Eye (tissue), 1 donor: ENCODE data around the gene NUDCD3.
"Not testable (repeated sequence)": the region's sequence is repeated elsewhere in the genome, so short reads cannot be mapped to it uniquely, and the experiment has no call there.

Source experiments
- DNase-seq: peaks from one replicate; pipeline ENCODE4 v3.0.0-alpha.2; 2015

Gene NUDCD3

GRCh38 chr7:44445986-44446671 lies 44.3 kb downstream of the NUDCD3 start:
- DNase-seq = no peak

GRCh38 chr7:44441079-44441478 lies 49.4 kb downstream of the NUDCD3 start:
- DNase-seq = no peak

- DNase-seq = no peak
These were observed 49.8 kb downstream of the NUDCD3 start for GRCh38 chr7:44440577-44441078.

- no peak for DNase-seq
These were observed 50.5 kb downstream of the NUDCD3 start for GRCh38 chr7:44439926-44440325.

GRCh38 chr7:44438816-44439215 lies 51.6 kb downstream of the NUDCD3 start:
- DNase-seq = no peak

- DNase-seq = no peak
These were observed 56.3 kb downstream of the NUDCD3 start for GRCh38 chr7:44434201-44434600.

- DNase-seq = no peak
These were observed 57.0 kb downstream of the NUDCD3 start for GRCh38 chr7:44433255-44434022.

GRCh38 chr7:44432381-44432977 lies 58.0 kb downstream of the NUDCD3 start:
- DNase-seq = no peak

- no peak for DNase-seq
These were observed 59.3 kb downstream of the NUDCD3 start for GRCh38 chr7:44431091-44431608.

GRCh38 chr7:44430054-44430453 lies 60.4 kb downstream of the NUDCD3 start:
- no peak for DNase-seq

GRCh38 chr7:44424762-44425161 lies 65.7 kb downstream of the NUDCD3 start:
- DNase-seq = not testable (repeated sequence)

GRCh38 chr7:44416941-44417340 lies 73.5 kb downstream of the NUDCD3 start:
- no peak for DNase-seq

GRCh38 chr7:44415510-44415909 lies 74.9 kb downstream of the NUDCD3 start:
- DNase-seq = no peak

GRCh38 chr7:44415047-44415446 lies 75.4 kb downstream of the NUDCD3 start:
- DNase-seq = no peak

- DNase-seq = no peak
These were observed 79.2 kb downstream of the NUDCD3 start for GRCh38 chr7:44411306-44411705.

GRCh38 chr7:44408596-44408995 lies 81.9 kb downstream of the NUDCD3 start:
- DNase-seq = no peak

GRCh38 chr7:44403775-44404174 lies 86.7 kb downstream of the NUDCD3 start:
- no peak for DNase-seq

GRCh38 chr7:44403176-44403759 lies 87.2 kb downstream of the NUDCD3 start:
- DNase-seq = no peak

- no peak for DNase-seq
These were observed 87.9 kb downstream of the NUDCD3 start for GRCh38 chr7:44402401-44403060.

- DNase-seq = no peak
These were observed 88.8 kb downstream of the NUDCD3 start for GRCh38 chr7:44401692-44402091.

- DNase-seq = no peak
These were observed 90.4 kb downstream of the NUDCD3 start for GRCh38 chr7:44400033-44400511.

GRCh38 chr7:44398953-44399574 lies 91.4 kb downstream of the NUDCD3 start:
- DNase-seq = peak; percentile 38
